Mammary epithelial cell (primary cell): Measurements from ENCODE around the gene BCKDK.

Experiments used
- EZH2 ChIP-seq: IDR thresholded peaks from 2 replicates; pipeline ENCODE4 v1.6.1; 2012; ENCODE audit warnings: low read length, inconsistent platforms, borderline replicate concordance
- TF ChIP-seq, protein P1 (sequence below), 2 donors: IDR thresholded peaks in 1 of 2; conservative IDR thresholded peaks in 1 of 2; 2 replicates each; pipeline ENCODE4 v1.5.1; 2011 to 2012; ENCODE audit warnings: inconsistent platforms in 2 of 2, low read length in 2 of 2, mild to moderate bottlenecking in 2 of 2, control low read depth in 1 of 2, low read depth in 1 of 2; ENCODE audit not compliant: insufficient read depth in 1 of 2; ENCODE audit errors: extremely low read depth in 1 of 2

DNA sequence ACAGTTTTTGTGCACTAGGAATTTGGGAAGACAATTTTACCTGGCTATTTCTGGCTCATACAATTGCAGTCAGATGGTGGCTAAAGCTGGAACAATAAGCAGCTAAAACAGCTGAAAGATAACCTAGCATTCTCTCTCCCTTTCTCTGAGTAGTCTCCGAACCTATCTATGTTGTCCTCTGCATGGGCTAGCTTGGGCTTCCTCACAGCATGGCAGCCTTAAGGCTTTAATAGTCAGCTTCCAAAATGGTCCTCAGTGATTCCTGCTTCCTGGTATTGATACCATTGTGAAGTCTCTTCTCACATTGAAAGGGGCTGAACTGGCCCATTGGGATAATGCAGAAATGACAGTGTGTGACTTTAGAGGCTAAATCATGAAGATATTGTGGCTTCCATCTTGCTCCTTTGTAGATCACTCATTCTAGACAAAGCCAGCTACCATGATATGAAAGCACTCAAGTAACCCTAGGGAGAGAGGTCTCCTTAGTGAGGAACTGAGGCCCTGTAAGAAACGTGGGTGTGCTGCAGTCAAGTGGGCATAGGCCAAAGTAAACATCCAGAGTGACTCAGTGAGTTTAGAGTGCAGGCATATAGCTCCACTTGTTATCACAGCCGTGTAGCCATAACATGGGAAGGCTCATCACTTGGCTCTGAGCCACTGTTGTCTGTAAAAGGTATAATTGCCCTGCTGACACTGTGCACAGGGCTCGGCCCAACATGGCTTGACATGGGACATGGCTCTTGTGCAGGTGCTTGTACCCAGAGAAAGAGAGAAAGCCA lies 8.1 kb upstream of the BCKDK start:
- TF ChIP-seq, protein P1, sequence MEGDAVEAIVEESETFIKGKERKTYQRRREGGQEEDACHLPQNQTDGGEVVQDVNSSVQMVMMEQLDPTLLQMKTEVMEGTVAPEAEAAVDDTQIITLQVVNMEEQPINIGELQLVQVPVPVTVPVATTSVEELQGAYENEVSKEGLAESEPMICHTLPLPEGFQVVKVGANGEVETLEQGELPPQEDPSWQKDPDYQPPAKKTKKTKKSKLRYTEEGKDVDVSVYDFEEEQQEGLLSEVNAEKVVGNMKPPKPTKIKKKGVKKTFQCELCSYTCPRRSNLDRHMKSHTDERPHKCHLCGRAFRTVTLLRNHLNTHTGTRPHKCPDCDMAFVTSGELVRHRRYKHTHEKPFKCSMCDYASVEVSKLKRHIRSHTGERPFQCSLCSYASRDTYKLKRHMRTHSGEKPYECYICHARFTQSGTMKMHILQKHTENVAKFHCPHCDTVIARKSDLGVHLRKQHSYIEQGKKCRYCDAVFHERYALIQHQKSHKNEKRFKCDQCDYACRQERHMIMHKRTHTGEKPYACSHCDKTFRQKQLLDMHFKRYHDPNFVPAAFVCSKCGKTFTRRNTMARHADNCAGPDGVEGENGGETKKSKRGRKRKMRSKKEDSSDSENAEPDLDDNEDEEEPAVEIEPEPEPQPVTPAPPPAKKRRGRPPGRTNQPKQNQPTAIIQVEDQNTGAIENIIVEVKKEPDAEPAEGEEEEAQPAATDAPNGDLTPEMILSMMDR (conservative IDR thresholded peaks at IDR 0.05 in 1 of 2, IDR thresholded peaks at IDR 0.05 in 1 of 2; ENCODE audit: extremely low read depth in 1 of 2, insufficient read depth in 1 of 2, low read depth in 1 of 2, low read length in 2 of 2), result no peak
- no peak for TF ChIP-seq EZH2
